Keratinocyte (primary cell): ENCODE data around the gene LRRC58.

Experiments used
- EZH2 ChIP-seq: IDR thresholded peaks from one replicate; pipeline ENCODE4 v1.6.1; 2012; ENCODE audit warnings: inconsistent platforms, mild to moderate bottlenecking, low read length, moderate library complexity
- TF ChIP-seq, protein P1 (sequence below), 3 experiments: IDR thresholded peaks in 1 of 3; conservative IDR thresholded peaks in 1 of 3; optimal IDR thresholded peaks in 1 of 3; 2 replicates in 2 of 3; 3 replicates in 1 of 3; pipeline versions ENCODE3 to v1.5.1; 2011; ENCODE audit warnings: low read length in 3 of 3, mild to moderate bottlenecking in 3 of 3, moderate library complexity in 2 of 3, control low read depth in 1 of 3, inconsistent platforms in 1 of 3; ENCODE audit not compliant: insufficient read depth in 2 of 3; ENCODE audit errors: extremely low read depth in 1 of 3

DNA sequence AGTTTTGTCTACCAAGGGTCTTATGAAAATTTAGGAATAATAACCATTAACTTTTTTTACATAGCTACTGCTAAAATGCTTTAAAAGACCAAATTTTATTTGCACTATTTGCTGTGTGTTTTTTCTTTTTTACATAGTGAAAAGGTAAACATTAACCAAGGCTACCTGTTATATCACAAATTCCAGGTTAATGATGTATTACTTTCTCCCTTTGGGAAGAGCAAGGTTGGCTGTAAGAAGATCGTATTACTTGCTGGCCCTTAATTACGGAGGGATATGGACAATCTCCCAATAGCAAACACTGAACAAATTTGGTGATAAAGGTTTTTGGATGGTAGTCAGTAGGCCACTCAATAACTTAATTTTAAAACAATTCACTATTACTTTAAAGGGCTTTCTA lies 22.4 kb downstream of the LRRC58 start:
- TF ChIP-seq, protein P1, sequence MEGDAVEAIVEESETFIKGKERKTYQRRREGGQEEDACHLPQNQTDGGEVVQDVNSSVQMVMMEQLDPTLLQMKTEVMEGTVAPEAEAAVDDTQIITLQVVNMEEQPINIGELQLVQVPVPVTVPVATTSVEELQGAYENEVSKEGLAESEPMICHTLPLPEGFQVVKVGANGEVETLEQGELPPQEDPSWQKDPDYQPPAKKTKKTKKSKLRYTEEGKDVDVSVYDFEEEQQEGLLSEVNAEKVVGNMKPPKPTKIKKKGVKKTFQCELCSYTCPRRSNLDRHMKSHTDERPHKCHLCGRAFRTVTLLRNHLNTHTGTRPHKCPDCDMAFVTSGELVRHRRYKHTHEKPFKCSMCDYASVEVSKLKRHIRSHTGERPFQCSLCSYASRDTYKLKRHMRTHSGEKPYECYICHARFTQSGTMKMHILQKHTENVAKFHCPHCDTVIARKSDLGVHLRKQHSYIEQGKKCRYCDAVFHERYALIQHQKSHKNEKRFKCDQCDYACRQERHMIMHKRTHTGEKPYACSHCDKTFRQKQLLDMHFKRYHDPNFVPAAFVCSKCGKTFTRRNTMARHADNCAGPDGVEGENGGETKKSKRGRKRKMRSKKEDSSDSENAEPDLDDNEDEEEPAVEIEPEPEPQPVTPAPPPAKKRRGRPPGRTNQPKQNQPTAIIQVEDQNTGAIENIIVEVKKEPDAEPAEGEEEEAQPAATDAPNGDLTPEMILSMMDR (optimal IDR thresholded peaks at IDR 0.05 in 1 of 3, IDR thresholded peaks at IDR 0.05 in 1 of 3, conservative IDR thresholded peaks at IDR 0.05 in 1 of 3; ENCODE audit: extremely low read depth in 1 of 3, insufficient read depth in 2 of 3, low read length in 3 of 3) = no peak
- TF ChIP-seq EZH2 = no peak
